Neural cell (in vitro differentiated cells): Measurements from ENCODE around the gene MCM3AP. TPM values are rescaled to one million over a fixed set of nuclear protein-coding genes. Genes with fewer than 3 reads are reported as not detected.

Source experiments
- H2AFZ ChIP-seq: fragments of 200-600, 300-800 bp; sonication (generic), shearing (Covaris generic); 2 replicates; pipeline ENCODE4 v1.6.0; 2014; ENCODE audit warnings: low read depth, mild to moderate bottlenecking, antibody characterized with exemption, low read length, moderate library complexity
- H3F3A ChIP-seq: fragments of 200-600 bp; shearing (Covaris generic); 2 replicates; pipeline ENCODE4 v1.6.1; 2016; ENCODE audit warnings: mild to moderate bottlenecking, moderate library complexity, mixed read lengths, antibody characterized with exemption, low read length; ENCODE audit not compliant: insufficient read depth, poor library complexity, severe bottlenecking
- H3K27ac ChIP-seq: fragments of 200-600, 300-800 bp; sonication (generic), shearing (Covaris generic); 2 replicates; pipeline ENCODE4 v1.5.1; 2014; ENCODE audit warnings: mild to moderate bottlenecking, low read length, moderate library complexity
- H3K27me3 ChIP-seq: fragments of 300-800, 200-600 bp; sonication (generic), shearing (Covaris generic); 2 replicates; pipeline ENCODE4 v1.6.0; 2014; ENCODE audit warnings: mild to moderate bottlenecking, low read depth, low read length, moderate library complexity; ENCODE audit not compliant: insufficient read depth
- H3K36me3 ChIP-seq: fragments of 300-800, 200-600 bp; sonication (generic), shearing (Covaris generic); 2 replicates; pipeline ENCODE4 v1.5.1; 2014; ENCODE audit warnings: mild to moderate bottlenecking, antibody characterized with exemption, low read length, moderate library complexity; ENCODE audit not compliant: insufficient read depth
- H3K4me2 ChIP-seq: fragments of 300-800, 200-600 bp; sonication (generic), shearing (Covaris generic); 2 replicates; pipeline ENCODE4 v1.6.0; 2014; ENCODE audit warnings: mild to moderate bottlenecking, low read length
- H3K4me3 ChIP-seq: fragments of 300-800, 200-600 bp; sonication (generic), shearing (Covaris generic); 2 replicates; pipeline ENCODE4 v1.5.1; 2014; ENCODE audit warnings: mild to moderate bottlenecking, low read length, moderate library complexity
- H3K79me2 ChIP-seq: fragments of 200-600 bp; shearing (Covaris generic); replicated peaks from 2 replicates; pipeline ENCODE4 v1.6.0; 2014; ENCODE audit warnings: mild to moderate bottlenecking, low read length, moderate library complexity; ENCODE audit not compliant: insufficient read depth
- H3K9ac ChIP-seq: fragments of 300-800, 200-600 bp; sonication (generic), shearing (Covaris generic); 2 replicates; pipeline ENCODE4 v1.6.1; 2016; ENCODE audit warnings: mild to moderate bottlenecking, low read length, mixed read lengths
- H3K9me2 ChIP-seq: fragments of 200-600 bp; shearing (Covaris generic); 2 replicates; pipeline ENCODE4 v1.6.1; 2016; ENCODE audit warnings: mild to moderate bottlenecking, low read length, mixed read lengths; ENCODE audit not compliant: insufficient read depth
- H3K9me3 ChIP-seq: fragments of 200-600, 300-800 bp; sonication (generic), shearing (Covaris generic); 2 replicates; pipeline ENCODE4 v1.6.1; 2016; ENCODE audit warnings: mild to moderate bottlenecking, mixed run types, low read length, moderate library complexity, mixed read lengths
- H4K20me1 ChIP-seq: fragments of 200-600 bp; shearing (Covaris generic); 2 replicates; pipeline ENCODE4 v1.6.1; 2016; ENCODE audit warnings: mild to moderate bottlenecking, mixed run types; ENCODE audit not compliant: insufficient read depth
- CTCF ChIP-seq: fragments of 450-650 bp; IDR thresholded peaks from 2 replicates; pipeline ENCODE4 v1.5.1; 2014; ENCODE audit warnings: antibody characterized with exemption, mild to moderate bottlenecking, moderate library complexity; ENCODE audit not compliant: poor library complexity, severe bottlenecking
- EP300 ChIP-seq: fragments of 450-650 bp; conservative IDR thresholded peaks from 2 replicates; pipeline ENCODE4 v1.6.1; 2014; ENCODE audit warnings: antibody characterized with exemption, mild to moderate bottlenecking, moderate library complexity; ENCODE audit not compliant: poor library complexity, severe bottlenecking
- EZH2 ChIP-seq: fragments of 200-600, 300-800 bp; shearing (Covaris generic), sonication (generic); IDR thresholded peaks from 2 replicates; pipeline ENCODE4 v1.6.1; 2014; ENCODE audit warnings: antibody characterized with exemption, low read length, borderline replicate concordance, mild to moderate bottlenecking; ENCODE audit not compliant: insufficient read depth, poor library complexity, severe bottlenecking
- MXI1 ChIP-seq: fragments of 450-650 bp; conservative IDR thresholded peaks from 2 replicates; pipeline ENCODE4 v1.6.1; 2014; ENCODE audit warnings: antibody characterized with exemption, mild to moderate bottlenecking; ENCODE audit not compliant: poor library complexity, severe bottlenecking
- POLR2AphosphoS5 ChIP-seq: IDR thresholded peaks from 2 replicates; pipeline ENCODE4 v1.6.1; 2012
- RAD21 ChIP-seq: fragments of 450-650 bp; conservative IDR thresholded peaks from 2 replicates; pipeline ENCODE4 v1.6.1; 2014; ENCODE audit warnings: antibody characterized with exemption, mild to moderate bottlenecking, moderate library complexity
- SMC3 ChIP-seq: fragments of 450-650 bp; conservative IDR thresholded peaks from 2 replicates; pipeline ENCODE4 v1.6.1; 2014; ENCODE audit warnings: antibody characterized with exemption, mild to moderate bottlenecking, moderate library complexity; ENCODE audit not compliant: poor library complexity
- TAF1 ChIP-seq: IDR thresholded peaks from 2 replicates; pipeline ENCODE4 v1.6.1; 2012; ENCODE audit warnings: low read depth
- polyA plus RNA-seq: library from polyadenylated mRNA; depleted of rRNA; stranded (reverse); fragments of >200 nt; gene quantifications from 2 replicates; pipeline ENCODE4 v1.2.3, GENCODE V29; 2014
- TF ChIP-seq, protein P1 (sequence below): IDR thresholded peaks from 2 replicates; pipeline ENCODE4 v1.6.1; 2012; ENCODE audit warnings: borderline replicate concordance

MCM3AP gene
- polyA plus RNA-seq, 1 donor from 2014 or later, result 74.2 TPM

DNA sequence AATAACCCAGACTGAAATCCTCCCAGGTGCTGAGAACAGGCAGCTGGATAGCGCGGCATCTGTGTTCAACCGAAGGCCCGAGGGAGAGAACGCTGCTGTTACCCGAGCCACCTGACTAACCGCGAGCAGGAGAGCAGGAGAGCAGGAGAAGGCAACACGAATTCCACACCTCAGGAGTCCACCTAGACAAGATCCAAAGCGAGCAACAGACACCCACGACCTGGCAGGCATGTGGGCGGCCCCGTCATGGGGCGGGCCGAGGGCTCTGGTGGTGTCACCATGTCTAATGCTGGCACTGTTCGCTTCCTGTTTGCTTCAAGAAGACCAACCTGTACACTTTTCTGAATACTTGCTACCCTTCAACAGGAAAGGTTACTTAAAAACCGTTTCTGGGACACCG lies 80.2 kb downstream of the MCM3AP start:
- Histone ChIP-seq H3K36me3 (no peaks in the 10 kb centered on the region), H3K79me2 (no peaks in the 10 kb centered on the region), H3K9ac (no peak overlapping the region), H3K9me2 (no peaks in the 10 kb centered on the region), H3K4me3 (no peak overlapping the region), H3F3A (no peaks in the 10 kb centered on the region), H3K9me3 (no peaks in the 10 kb centered on the region), H3K27me3 (no peaks in the 10 kb centered on the region), H3K27ac (no peak overlapping the region), H2AFZ (no peak overlapping the region), H3K4me2 (no peak overlapping the region), H4K20me1 (no peaks in the 10 kb centered on the region)
- TF ChIP-seq MXI1, result no peak
- no peak for TF ChIP-seq CTCF
- TF ChIP-seq, protein P1, sequence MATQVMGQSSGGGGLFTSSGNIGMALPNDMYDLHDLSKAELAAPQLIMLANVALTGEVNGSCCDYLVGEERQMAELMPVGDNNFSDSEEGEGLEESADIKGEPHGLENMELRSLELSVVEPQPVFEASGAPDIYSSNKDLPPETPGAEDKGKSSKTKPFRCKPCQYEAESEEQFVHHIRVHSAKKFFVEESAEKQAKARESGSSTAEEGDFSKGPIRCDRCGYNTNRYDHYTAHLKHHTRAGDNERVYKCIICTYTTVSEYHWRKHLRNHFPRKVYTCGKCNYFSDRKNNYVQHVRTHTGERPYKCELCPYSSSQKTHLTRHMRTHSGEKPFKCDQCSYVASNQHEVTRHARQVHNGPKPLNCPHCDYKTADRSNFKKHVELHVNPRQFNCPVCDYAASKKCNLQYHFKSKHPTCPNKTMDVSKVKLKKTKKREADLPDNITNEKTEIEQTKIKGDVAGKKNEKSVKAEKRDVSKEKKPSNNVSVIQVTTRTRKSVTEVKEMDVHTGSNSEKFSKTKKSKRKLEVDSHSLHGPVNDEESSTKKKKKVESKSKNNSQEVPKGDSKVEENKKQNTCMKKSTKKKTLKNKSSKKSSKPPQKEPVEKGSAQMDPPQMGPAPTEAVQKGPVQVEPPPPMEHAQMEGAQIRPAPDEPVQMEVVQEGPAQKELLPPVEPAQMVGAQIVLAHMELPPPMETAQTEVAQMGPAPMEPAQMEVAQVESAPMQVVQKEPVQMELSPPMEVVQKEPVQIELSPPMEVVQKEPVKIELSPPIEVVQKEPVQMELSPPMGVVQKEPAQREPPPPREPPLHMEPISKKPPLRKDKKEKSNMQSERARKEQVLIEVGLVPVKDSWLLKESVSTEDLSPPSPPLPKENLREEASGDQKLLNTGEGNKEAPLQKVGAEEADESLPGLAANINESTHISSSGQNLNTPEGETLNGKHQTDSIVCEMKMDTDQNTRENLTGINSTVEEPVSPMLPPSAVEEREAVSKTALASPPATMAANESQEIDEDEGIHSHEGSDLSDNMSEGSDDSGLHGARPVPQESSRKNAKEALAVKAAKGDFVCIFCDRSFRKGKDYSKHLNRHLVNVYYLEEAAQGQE, result no peak
- TF ChIP-seq EZH2, result no peak
- TF ChIP-seq SMC3, result no peak
- TF ChIP-seq TAF1, result no peak
- TF ChIP-seq RAD21, result no peak
- no peak for TF ChIP-seq POLR2AphosphoS5
- no peak for TF ChIP-seq EP300

DNA sequence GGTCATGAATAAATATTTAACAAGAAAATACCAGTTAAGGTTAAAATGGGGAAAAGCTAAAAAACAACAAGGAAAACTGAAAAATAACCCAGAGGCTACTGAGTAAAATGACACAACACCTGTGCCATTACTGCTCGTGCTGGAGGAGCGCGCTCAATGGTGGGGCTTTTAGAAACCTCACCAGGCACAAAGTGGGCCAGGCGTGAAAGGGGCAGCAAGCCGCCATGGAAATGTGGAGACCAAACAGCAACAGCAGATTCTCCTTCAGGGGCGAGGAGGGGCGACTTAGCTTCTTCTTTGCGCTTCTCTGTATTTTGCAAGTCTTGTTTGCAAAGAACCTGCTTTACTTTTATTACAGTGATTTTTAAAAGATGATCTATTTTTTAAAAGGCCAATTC lies 82.2 kb downstream of the MCM3AP start:
- no peaks in the 10 kb centered on the region for H3K79me2 ChIP-seq
- no peak overlapping the region for H3K4me2 ChIP-seq
- H3F3A ChIP-seq, result no peaks in the 10 kb centered on the region
- H2AFZ ChIP-seq, result no peak overlapping the region
- H3K9me3 ChIP-seq, result peaks cover 5% of the 10 kb centered on the region
- no peaks in the 10 kb centered on the region for H3K9me2 ChIP-seq
- H3K36me3 ChIP-seq, result peaks cover 8% of the 10 kb centered on the region
- H3K27me3 ChIP-seq, result no peaks in the 10 kb centered on the region
- no peak overlapping the region for H3K9ac ChIP-seq
- H3K27ac ChIP-seq, result no peak overlapping the region
- no peaks in the 10 kb centered on the region for H4K20me1 ChIP-seq
- TF ChIP-seq MXI1, result no peak
- TF ChIP-seq SMC3, result no peak
- TF ChIP-seq CTCF, result no peak
- H3K4me3 ChIP-seq, result no peak overlapping the region
